RWPE2 (cell line): ENCODE results near the gene MYL4.

Experiments used
- ATAC-seq: fragments of 200-7000 bp; cut with Tn5 transposase; 3 replicates; pipeline ENCODE4 v1.9.1; 2021; ENCODE audit warnings: low read depth
- DNase-seq: peaks from one replicate; pipeline ENCODE4 v3.0.0-alpha.2; 2020; ENCODE audit warnings: low spot score
- H3K27ac ChIP-seq: fragments of 450-650 bp; 2 replicates; pipeline ENCODE4 v1.5.1; 2017; ENCODE audit warnings: mild to moderate bottlenecking; ENCODE audit not compliant: poor library complexity, severe bottlenecking
- H3K27me3 ChIP-seq: fragments of 250-450 bp; sonication (Bioruptor Pico); 2 replicates; pipeline ENCODE4 v1.5.1; 2021; ENCODE audit warnings: mild to moderate bottlenecking, moderate library complexity; ENCODE audit not compliant: insufficient read depth, poor library complexity, severe bottlenecking
- H3K36me3 ChIP-seq: fragments of 250-450 bp; sonication (Bioruptor Pico); 2 replicates; pipeline ENCODE4 v1.5.1; 2020; ENCODE audit warnings: low read depth, mild to moderate bottlenecking, moderate library complexity
- H3K4me1 ChIP-seq: fragments of 250-450 bp; sonication (Bioruptor Pico); 2 replicates; pipeline ENCODE4 v1.5.1; 2021; ENCODE audit warnings: mild to moderate bottlenecking, moderate library complexity; ENCODE audit not compliant: insufficient read depth, poor library complexity, severe bottlenecking
- H3K4me3 ChIP-seq: fragments of 250-450 bp; sonication (Bioruptor Pico); 2 replicates; pipeline ENCODE4 v1.5.1; 2021; ENCODE audit warnings: mild to moderate bottlenecking, moderate library complexity; ENCODE audit not compliant: severe bottlenecking
- H3K9me3 ChIP-seq: fragments of 250-450 bp; sonication (Bioruptor Pico); 2 replicates; pipeline ENCODE4 v1.5.1; 2021; ENCODE audit warnings: mild to moderate bottlenecking, moderate library complexity; ENCODE audit not compliant: severe bottlenecking
- TF ChIP-seq, protein P1 (sequence below): fragments of 450-650 bp; IDR thresholded peaks from one replicate; pipeline ENCODE4 v1.5.1; 2017; ENCODE audit warnings: mild to moderate bottlenecking, moderate library complexity; ENCODE audit not compliant: poor library complexity, severe bottlenecking

The MYL4 gene

GRCh38 chr17:47244697-47245096 is 35.5 kb downstream of the MYL4 start:
- Histone ChIP-seq H3K27ac (no peak overlapping the region), H3K27me3 (no peaks in the 10 kb centered on the region), H3K9me3 (no peaks in the 10 kb centered on the region), H3K4me3 (no peak overlapping the region), H3K36me3 (no peaks in the 10 kb centered on the region), H3K4me1 (peaks cover 9% of the 10 kb centered on the region)
- ATAC-seq (no peak), DNase-seq (no peak)
- TF ChIP-seq, protein P1, sequence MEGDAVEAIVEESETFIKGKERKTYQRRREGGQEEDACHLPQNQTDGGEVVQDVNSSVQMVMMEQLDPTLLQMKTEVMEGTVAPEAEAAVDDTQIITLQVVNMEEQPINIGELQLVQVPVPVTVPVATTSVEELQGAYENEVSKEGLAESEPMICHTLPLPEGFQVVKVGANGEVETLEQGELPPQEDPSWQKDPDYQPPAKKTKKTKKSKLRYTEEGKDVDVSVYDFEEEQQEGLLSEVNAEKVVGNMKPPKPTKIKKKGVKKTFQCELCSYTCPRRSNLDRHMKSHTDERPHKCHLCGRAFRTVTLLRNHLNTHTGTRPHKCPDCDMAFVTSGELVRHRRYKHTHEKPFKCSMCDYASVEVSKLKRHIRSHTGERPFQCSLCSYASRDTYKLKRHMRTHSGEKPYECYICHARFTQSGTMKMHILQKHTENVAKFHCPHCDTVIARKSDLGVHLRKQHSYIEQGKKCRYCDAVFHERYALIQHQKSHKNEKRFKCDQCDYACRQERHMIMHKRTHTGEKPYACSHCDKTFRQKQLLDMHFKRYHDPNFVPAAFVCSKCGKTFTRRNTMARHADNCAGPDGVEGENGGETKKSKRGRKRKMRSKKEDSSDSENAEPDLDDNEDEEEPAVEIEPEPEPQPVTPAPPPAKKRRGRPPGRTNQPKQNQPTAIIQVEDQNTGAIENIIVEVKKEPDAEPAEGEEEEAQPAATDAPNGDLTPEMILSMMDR, result no peak

DNA sequence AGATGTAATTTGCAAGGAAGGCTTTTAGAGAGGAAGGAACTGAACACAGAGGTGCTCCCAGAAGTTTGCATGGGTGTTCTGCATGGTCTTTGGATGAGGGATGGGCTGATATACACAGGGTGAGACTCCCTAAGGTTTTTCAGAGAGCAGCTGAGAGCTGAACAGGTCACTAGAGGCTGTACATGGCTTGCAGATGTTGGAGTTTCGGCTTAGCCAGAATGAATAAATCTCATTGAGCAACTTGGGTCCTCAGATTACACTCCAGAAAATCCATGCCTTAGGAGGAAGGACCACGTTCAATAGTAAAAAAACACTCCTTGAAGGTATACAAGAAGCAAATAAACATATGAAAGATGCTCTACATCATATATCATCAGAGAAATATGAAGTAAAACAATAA is 37.0 kb downstream of the MYL4 start:
- H3K27ac ChIP-seq, result no peak overlapping the region
- H3K9me3 ChIP-seq, result no peaks in the 10 kb centered on the region
- H3K36me3 ChIP-seq, result no peaks in the 10 kb centered on the region
- no peak for DNase-seq
- no peaks in the 10 kb centered on the region for H3K4me1 ChIP-seq
- TF ChIP-seq, protein P1, result no peak
- no peak for ATAC-seq
- H3K4me3 ChIP-seq, result no peak overlapping the region
- no peaks in the 10 kb centered on the region for H3K27me3 ChIP-seq

DNA sequence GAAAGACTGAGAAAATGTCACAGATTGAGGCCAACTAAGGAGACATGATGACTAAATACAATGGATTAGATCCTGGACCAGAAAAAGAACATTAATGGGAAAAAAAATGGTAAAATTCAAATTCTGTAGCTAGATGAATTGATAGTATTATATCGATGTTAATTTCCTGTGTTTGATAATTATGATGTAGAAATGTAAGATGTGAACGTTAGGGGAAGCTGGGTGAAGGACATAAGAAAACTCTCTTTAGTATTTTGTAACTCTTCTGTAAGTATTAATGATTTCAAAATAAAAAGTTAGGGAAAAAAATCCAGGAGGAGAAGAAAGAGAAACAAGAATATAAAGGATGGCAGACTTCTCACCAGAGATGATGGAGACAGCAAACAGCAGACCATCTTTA is 41.7 kb downstream of the MYL4 start:
- TF ChIP-seq, protein P1, result no peak
- Histone ChIP-seq H3K27ac (no peak overlapping the region), H3K27me3 (no peaks in the 10 kb centered on the region), H3K4me1 (no peaks in the 10 kb centered on the region), H3K4me3 (no peak overlapping the region), H3K9me3 (no peaks in the 10 kb centered on the region), H3K36me3 (no peaks in the 10 kb centered on the region)
- ATAC-seq, result no peak
- no peak for DNase-seq

GRCh38 chr17:47251421-47251940 is 42.3 kb downstream of the MYL4 start:
- no peaks in the 10 kb centered on the region for H3K36me3 ChIP-seq

GRCh38 chr17:47252209-47252608 is 43.1 kb downstream of the MYL4 start:
- Histone ChIP-seq H3K27me3 (no peaks in the 10 kb centered on the region), H3K4me3 (no peak overlapping the region), H3K27ac (no peak overlapping the region), H3K4me1 (no peaks in the 10 kb centered on the region), H3K9me3 (no peaks in the 10 kb centered on the region), H3K36me3 (no peaks in the 10 kb centered on the region)
- ATAC-seq (no peak), DNase-seq (no peak)
- TF ChIP-seq, protein P1, result no peak

More at GRCh38 chr17:47251421-47251940, 42.3 kb downstream of the MYL4 start:
- Histone ChIP-seq H3K27ac (no peak overlapping the region), H3K9me3 (no peaks in the 10 kb centered on the region), H3K4me3 (no peak overlapping the region), H3K27me3 (no peaks in the 10 kb centered on the region), H3K4me1 (no peaks in the 10 kb centered on the region)
- ATAC-seq (no peak), DNase-seq (no peak)
- TF ChIP-seq, protein P1, result no peak
